Measurements from ENCODE around the gene PAX7.

PAX7 gene

DNA sequence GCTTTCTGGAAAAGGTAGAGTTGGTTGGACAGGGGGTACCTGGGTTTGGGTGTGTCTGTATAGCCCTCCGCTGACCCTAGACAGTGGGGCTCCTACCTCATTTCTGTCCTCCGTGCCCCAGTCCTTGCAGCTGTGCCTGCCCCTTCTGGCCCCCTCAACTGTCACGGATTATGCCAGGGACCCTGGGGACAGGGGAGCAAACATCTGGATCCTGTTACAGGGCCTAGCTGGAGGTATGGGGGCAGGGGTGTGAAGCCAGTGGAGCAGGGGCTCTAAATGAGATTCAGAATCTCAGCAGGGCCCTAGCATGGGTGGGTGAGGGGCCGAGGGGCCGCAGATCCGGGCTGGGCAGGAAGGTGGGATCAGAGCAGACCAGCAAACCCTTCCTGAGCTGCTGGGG, 147.8 kb downstream of the PAX7 start:
- no peak overlapping the region for H3K27ac ChIP-seq
- TF ChIP-seq CTCF (IDR thresholded peaks at IDR 0.05) (no peak), ZFX (IDR thresholded peaks at IDR 0.05; ENCODE audit: borderline replicate concordance) (no peak)

DNA sequence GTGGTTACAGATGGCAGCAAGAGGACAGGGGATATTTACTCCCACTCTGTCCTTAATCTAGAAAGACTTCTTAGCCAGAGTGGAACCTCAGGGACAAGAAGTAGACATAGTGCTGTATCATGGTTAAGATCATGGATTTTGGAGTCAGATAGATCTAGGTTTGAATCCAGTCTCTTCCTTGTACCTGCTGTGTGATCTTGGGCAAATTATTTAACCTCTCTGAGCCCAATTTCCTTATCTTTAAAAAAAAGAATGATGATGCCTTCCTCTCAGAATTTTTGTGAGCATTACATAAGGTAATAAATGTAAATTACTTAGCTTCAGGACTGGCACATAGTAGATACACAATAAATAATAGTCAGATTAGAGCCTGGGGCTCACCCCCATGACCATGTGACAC, 150.4 kb downstream of the PAX7 start:
- TF ChIP-seq CTCF (IDR thresholded peaks at IDR 0.05): no peak
- TF ChIP-seq ZFX (IDR thresholded peaks at IDR 0.05; ENCODE audit: borderline replicate concordance): no peak
- H3K27ac ChIP-seq: no peak overlapping the region

- H3K27ac ChIP-seq: no peak overlapping the region
- TF ChIP-seq CTCF (IDR thresholded peaks at IDR 0.05) (no peak), ZFX (IDR thresholded peaks at IDR 0.05; ENCODE audit: borderline replicate concordance) (no peak)
These were observed 153.2 kb downstream of the PAX7 start for GRCh38 chr1:18783705-18784481.

DNA sequence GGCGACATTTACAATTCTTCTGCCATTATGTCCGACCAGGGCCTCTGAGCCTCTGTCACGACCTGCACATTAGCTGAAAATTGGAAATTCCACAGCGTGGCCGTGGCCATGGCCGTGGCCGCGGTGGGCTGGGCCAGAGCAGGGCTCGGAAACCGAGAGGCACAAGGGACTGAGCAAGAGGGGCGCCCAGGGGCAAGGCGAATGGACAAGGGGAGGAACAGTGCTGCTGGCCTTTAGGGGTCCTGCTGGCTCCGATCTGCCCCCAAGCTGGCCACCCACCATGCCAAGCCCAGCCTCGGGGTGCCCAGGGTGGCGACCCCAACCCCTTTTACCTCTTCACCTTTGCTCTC, 153.8 kb downstream of the PAX7 start:
- H3K27ac ChIP-seq: no peak overlapping the region
- TF ChIP-seq CTCF (IDR thresholded peaks at IDR 0.05) (no peak), ZFX (IDR thresholded peaks at IDR 0.05; ENCODE audit: borderline replicate concordance) (no peak)

DNA sequence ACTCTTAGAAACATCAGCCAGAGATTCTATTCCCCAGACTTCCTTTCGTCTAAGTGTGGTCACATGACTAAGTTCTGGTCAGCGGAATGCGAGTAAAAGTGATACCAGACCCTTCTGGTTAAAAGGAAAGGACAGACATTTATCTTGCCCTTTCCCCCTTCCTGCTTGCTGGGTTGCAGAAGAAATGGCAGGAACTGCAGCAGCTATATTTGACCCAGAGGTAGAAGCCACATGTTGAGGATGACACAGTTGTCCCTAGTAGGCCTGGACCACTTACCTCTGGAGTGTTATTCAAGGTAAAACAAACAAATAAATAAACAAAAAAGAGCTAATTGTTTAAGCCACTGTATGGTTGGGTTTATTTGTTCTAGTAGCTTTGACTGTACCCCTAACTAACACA, 155.5 kb downstream of the PAX7 start:
- TF ChIP-seq CTCF (IDR thresholded peaks at IDR 0.05): no peak
- TF ChIP-seq ZFX (IDR thresholded peaks at IDR 0.05; ENCODE audit: borderline replicate concordance): no peak
- no peak overlapping the region for H3K27ac ChIP-seq

GRCh38 chr1:18787825-18788385, 157.3 kb downstream of the PAX7 start:
- H3K27ac ChIP-seq: no peak overlapping the region

More at GRCh38 chr1:18787825-18788385, 157.3 kb downstream of the PAX7 start:
- no peak for TF ChIP-seq CTCF (IDR thresholded peaks at IDR 0.05)
- no peak for TF ChIP-seq ZFX (IDR thresholded peaks at IDR 0.05; ENCODE audit: borderline replicate concordance)
